Measurements from ENCODE around the gene SHISA5.

DNA sequence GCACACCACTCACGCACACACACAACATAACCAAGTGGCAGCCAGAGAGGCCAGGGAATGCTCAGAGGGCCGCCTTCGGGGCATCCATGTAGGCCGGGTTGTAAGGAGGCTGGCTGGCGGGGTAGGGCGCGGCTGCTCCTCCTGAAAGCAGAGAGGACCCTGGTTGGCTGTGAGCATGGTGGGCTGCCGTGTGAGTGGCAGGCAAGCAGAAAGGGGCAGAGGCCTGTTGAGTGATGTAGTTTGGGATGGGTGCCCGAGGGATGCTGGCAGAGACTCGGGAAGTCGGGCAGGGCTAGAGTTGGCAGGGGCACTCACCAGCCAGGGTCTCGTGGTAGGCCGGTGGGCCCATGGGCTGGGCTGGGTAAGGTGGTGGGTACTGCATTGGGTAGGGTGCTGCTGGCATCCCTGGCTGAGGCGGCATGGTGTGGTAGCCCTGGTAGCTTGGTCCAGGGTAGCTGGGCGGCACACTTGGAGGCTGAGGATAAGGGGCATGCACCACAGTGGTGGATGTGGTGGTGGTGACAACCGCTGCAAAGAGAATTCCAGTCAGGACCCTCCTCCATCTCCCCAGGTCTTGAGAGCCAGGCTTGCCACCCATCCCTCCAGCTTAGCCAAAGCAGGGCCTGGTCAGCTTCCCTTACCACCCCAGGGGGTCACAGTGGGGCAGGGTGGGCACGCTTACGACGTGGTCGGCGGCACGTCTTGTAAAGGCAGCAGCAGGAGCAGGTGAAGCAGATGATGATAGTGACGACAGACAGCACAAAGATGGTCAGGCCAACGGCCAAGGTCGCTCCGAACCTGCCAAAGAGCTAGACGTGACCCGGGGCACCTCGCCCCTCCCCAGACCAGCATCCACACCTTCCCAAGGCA is 34.7 kb downstream of the SHISA5 start:
- TF ChIP-seq, protein P1, sequence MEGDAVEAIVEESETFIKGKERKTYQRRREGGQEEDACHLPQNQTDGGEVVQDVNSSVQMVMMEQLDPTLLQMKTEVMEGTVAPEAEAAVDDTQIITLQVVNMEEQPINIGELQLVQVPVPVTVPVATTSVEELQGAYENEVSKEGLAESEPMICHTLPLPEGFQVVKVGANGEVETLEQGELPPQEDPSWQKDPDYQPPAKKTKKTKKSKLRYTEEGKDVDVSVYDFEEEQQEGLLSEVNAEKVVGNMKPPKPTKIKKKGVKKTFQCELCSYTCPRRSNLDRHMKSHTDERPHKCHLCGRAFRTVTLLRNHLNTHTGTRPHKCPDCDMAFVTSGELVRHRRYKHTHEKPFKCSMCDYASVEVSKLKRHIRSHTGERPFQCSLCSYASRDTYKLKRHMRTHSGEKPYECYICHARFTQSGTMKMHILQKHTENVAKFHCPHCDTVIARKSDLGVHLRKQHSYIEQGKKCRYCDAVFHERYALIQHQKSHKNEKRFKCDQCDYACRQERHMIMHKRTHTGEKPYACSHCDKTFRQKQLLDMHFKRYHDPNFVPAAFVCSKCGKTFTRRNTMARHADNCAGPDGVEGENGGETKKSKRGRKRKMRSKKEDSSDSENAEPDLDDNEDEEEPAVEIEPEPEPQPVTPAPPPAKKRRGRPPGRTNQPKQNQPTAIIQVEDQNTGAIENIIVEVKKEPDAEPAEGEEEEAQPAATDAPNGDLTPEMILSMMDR (IDR thresholded peaks at IDR 0.05): no peak
- no peak for TF ChIP-seq POLR2A (IDR thresholded peaks at IDR 0.05)

All from right lobe of liver (tissue), 4 donors.